H1 (cell line): ENCODE data around the gene MGRN1. TPM values are rescaled to one million over a fixed set of nuclear protein-coding genes. Genes with fewer than 3 reads are reported as not detected.

ENCODE experiments used
- ATF2 ChIP-seq: IDR thresholded peaks from 2 replicates; pipeline ENCODE4 v1.6.1; 2012; ENCODE audit warnings: low read length, inconsistent platforms
- BCL11A ChIP-seq, 2 experiments: IDR thresholded peaks; one replicate each; pipeline ENCODE4 v1.6.1; 2011; ENCODE audit warnings: low read depth in 2 of 2, low read length in 2 of 2, mild to moderate bottlenecking in 2 of 2
- BRCA1 ChIP-seq: IDR thresholded peaks from 2 replicates; pipeline ENCODE4 v1.6.1; 2012; ENCODE audit warnings: low read depth, low read length, improper control_type of control experiment
- CBX5 ChIP-seq: fragments of 300-800, 300-1000 bp; sonication (generic); IDR thresholded peaks from 2 replicates; pipeline ENCODE4 v1.7.1; 2016; ENCODE audit warnings: antibody characterized with exemption, low read length, low read depth
- CTBP2 ChIP-seq: IDR thresholded peaks from 2 replicates; pipeline ENCODE4 v1.7.0; 2011; ENCODE audit warnings: borderline replicate concordance, mild to moderate bottlenecking, moderate library complexity, mixed read lengths, low read length; ENCODE audit not compliant: insufficient read depth, insufficient read length
- EGR1 ChIP-seq: IDR thresholded peaks from 2 replicates; pipeline ENCODE4 v1.6.1; 2011; ENCODE audit warnings: low read depth, low read length, borderline replicate concordance
- EP300 ChIP-seq, 2 experiments: IDR thresholded peaks; 1 replicate in 1 of 2; 2 replicates in 1 of 2; pipeline ENCODE4 v1.6.1; 2011 to 2012; ENCODE audit warnings: low read depth in 2 of 2, low read length in 2 of 2, mild to moderate bottlenecking in 2 of 2, borderline replicate concordance in 1 of 2, inconsistent platforms in 1 of 2, moderate library complexity in 1 of 2
- GABPA ChIP-seq: IDR thresholded peaks from 2 replicates; pipeline ENCODE4 v1.6.1; 2011; ENCODE audit warnings: mild to moderate bottlenecking, low read length, moderate library complexity, borderline replicate concordance; ENCODE audit not compliant: insufficient read depth
- HDAC2 ChIP-seq, 2 experiments: fragments of 300-600 bp in 1 of 2; sonication (generic) in 1 of 2; IDR thresholded peaks; 2 replicates each; pipeline ENCODE4 v1.6.1; 2011 to 2012; ENCODE audit warnings: low read depth in 2 of 2, low read length in 2 of 2, mild to moderate bottlenecking in 2 of 2, moderate library complexity in 2 of 2, borderline replicate concordance in 1 of 2, inconsistent platforms in 1 of 2
- HDAC6 ChIP-seq: IDR thresholded peaks from one replicate; pipeline ENCODE4 v1.7.1; 2012; ENCODE audit warnings: low read depth, mild to moderate bottlenecking, inconsistent platforms, low read length, moderate library complexity
- JUN ChIP-seq: IDR thresholded peaks from 2 replicates; pipeline ENCODE4 v1.6.1; 2011; ENCODE audit warnings: low read depth, mild to moderate bottlenecking, improper control_type of control experiment, low read length
- KDM1A ChIP-seq: fragments of 200-600, 300-600 bp; sonication (generic); IDR thresholded peaks from 2 replicates; pipeline ENCODE4 v1.7.1; 2016; ENCODE audit warnings: mild to moderate bottlenecking, low read length, borderline replicate concordance
- KDM5A ChIP-seq: fragments of 200-600 bp; IDR thresholded peaks from 2 replicates; pipeline ENCODE4 v1.7.1; 2012; ENCODE audit warnings: mild to moderate bottlenecking, low read length, inconsistent platforms, mixed read lengths
- MAFK ChIP-seq: IDR thresholded peaks from 2 replicates; pipeline ENCODE4 v1.6.1; 2012; ENCODE audit warnings: low read depth, mild to moderate bottlenecking, improper control_type of control experiment, low read length
- NANOG ChIP-seq: IDR thresholded peaks from 2 replicates; pipeline ENCODE4 v1.6.1; 2011; ENCODE audit warnings: low read length, low read depth, mild to moderate bottlenecking, inconsistent platforms; ENCODE audit not compliant: insufficient read depth, poor library complexity, severe bottlenecking
- RAD21 ChIP-seq, 2 experiments: IDR thresholded peaks in 1 of 2; conservative IDR thresholded peaks in 1 of 2; 2 replicates each; pipeline ENCODE4 v1.6.1; 2011; ENCODE audit warnings: low read depth in 2 of 2, low read length in 2 of 2, improper control_type of control experiment in 1 of 2, inconsistent platforms in 1 of 2, mild to moderate bottlenecking in 1 of 2, moderate library complexity in 1 of 2
- RFX5 ChIP-seq: IDR thresholded peaks from 2 replicates; pipeline ENCODE4 v1.6.1; 2011; ENCODE audit warnings: low read depth, low read length, improper control_type of control experiment, borderline replicate concordance
- SIRT6 ChIP-seq: IDR thresholded peaks from one replicate; pipeline ENCODE4 v1.7.1; 2012; ENCODE audit warnings: low read length, inconsistent platforms
- SP1 ChIP-seq: IDR thresholded peaks from 2 replicates; pipeline ENCODE4 v1.6.1; 2011; ENCODE audit warnings: low read depth, low read length
- SRF ChIP-seq: IDR thresholded peaks from 2 replicates; pipeline ENCODE4 v1.6.1; 2011; ENCODE audit warnings: mild to moderate bottlenecking, low read depth, low read length, moderate library complexity
- TCF12 ChIP-seq: IDR thresholded peaks from 2 replicates; pipeline ENCODE4 v1.6.1; 2011; ENCODE audit warnings: low read depth, mild to moderate bottlenecking, low read length
- polyA plus RNA-seq, 7 experiments: library from polyadenylated mRNA; depleted of rRNA in 3 of 7; stranded (reverse) in 5 of 7; unstranded in 2 of 7; fragments of >200 nt in 5 of 7; fragments of 200-250 nt in 2 of 7; gene quantifications; 1 replicate in 5 of 7; 2 replicates in 1 of 7; 4 replicates in 1 of 7; pipeline versions ENCODE4 v1.2.1 to v1.2.3, GENCODE V29; 2011 to 2013; ENCODE audit warnings: missing spikeins in 2 of 7, mixed read lengths in 2 of 7
- total RNA-seq: library from RNA; stranded (reverse); fragmentation: NEBNext Ultra II Directional; extraction: Animal tissue kit (Norgen Biotek cat#: 25700); gene quantifications from 2 replicates; pipeline ENCODE4 v1.2.1, GENCODE V29; 2021
- TF ChIP-seq, protein P1 (sequence below): IDR thresholded peaks from 2 replicates; pipeline ENCODE4 v1.6.1; 2012; ENCODE audit warnings: inconsistent platforms

MGRN1 gene
- total and polyA plus RNA-seq, 2 of the 8 experiments (the other 6 are each of a cell fraction or from before 2014, with no cell fraction given) = 15.0 to 82.3 TPM

GRCh38 chr16:4612474-4612931, 12.1 kb upstream of the MGRN1 start (continued):
- TF ChIP-seq ATF2 = no peak
- no peak for TF ChIP-seq MAFK
- TF ChIP-seq, protein P1, sequence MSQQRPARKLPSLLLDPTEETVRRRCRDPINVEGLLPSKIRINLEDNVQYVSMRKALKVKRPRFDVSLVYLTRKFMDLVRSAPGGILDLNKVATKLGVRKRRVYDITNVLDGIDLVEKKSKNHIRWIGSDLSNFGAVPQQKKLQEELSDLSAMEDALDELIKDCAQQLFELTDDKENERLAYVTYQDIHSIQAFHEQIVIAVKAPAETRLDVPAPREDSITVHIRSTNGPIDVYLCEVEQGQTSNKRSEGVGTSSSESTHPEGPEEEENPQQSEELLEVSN = no peak
- peak; percentile 53; the same call in 1 of the 2 replicates for TF ChIP-seq KDM1A
- TF ChIP-seq BRCA1 = no peak
- TF ChIP-seq RFX5 = no peak
- no peak for TF ChIP-seq CTBP2
- TF ChIP-seq JUN = no peak
- 0 out of 2 replicates have a peak, but pooled peaks have one; percentile 37 for TF ChIP-seq GABPA
- no peak for TF ChIP-seq NANOG
- TF ChIP-seq RAD21 (IDR thresholded peaks at IDR 0.05 in 1 of 2, conservative IDR thresholded peaks at IDR 0.05 in 1 of 2; ENCODE audit: low read depth in 2 of 2, low read length in 2 of 2) = peak; percentile 18 to 49; a peak in 3 of 4 replicates
- no peak for TF ChIP-seq SP1
- TF ChIP-seq HDAC6 = no peak
- TF ChIP-seq SIRT6 = no peak
- no peak for TF ChIP-seq BCL11A (IDR thresholded peaks at IDR 0.05; ENCODE audit: low read depth in 2 of 2, low read length in 2 of 2)
- 0 out of 2 replicates have a peak, but pooled peaks have one; percentile 56 for TF ChIP-seq TCF12
- TF ChIP-seq EP300 (IDR thresholded peaks at IDR 0.05; ENCODE audit: borderline replicate concordance in 1 of 2, low read depth in 2 of 2, low read length in 2 of 2) = no peak
- no peak for TF ChIP-seq KDM5A
- no peak for TF ChIP-seq CBX5
- TF ChIP-seq SRF = no peak
- peak in 1 of 2 experiments; percentile 61; a peak in 1 of 4 replicates for TF ChIP-seq HDAC2 (IDR thresholded peaks at IDR 0.05; ENCODE audit: borderline replicate concordance in 1 of 2, low read depth in 2 of 2, low read length in 2 of 2)
- TF ChIP-seq EGR1 = no peak
